Epithelial cell of esophagus (primary cell): Measurements from ENCODE around the gene LTB4R2.

Source experiments
- DNase-seq: peaks from one replicate; pipeline ENCODE4 v3.0.0; 2010; ENCODE audit warnings: low read depth
- H3K4me3 ChIP-seq: 2 replicates; pipeline ENCODE4 v1.5.1; 2011; ENCODE audit warnings: mild to moderate bottlenecking, low read length, control low read depth
- CTCF ChIP-seq: IDR thresholded peaks from 2 replicates; pipeline ENCODE4 v1.5.1; 2011; ENCODE audit warnings: low read depth, mild to moderate bottlenecking, low read length, control low read depth, inconsistent platforms; ENCODE audit not compliant: insufficient read depth; ENCODE audit errors: missing control alignments

LTB4R2 gene

GRCh38 chr14:24300326-24300980 lies 9.5 kb upstream of the LTB4R2 start:
- H3K4me3 ChIP-seq = peak overlapping the region; percentile 79
- no peak for TF ChIP-seq CTCF
- no peak for DNase-seq

- H3K4me3 ChIP-seq = no peak overlapping the region
- no peak for TF ChIP-seq CTCF
- no peak for DNase-seq
Measured at GRCh38 chr14:24304019-24304387, 5.9 kb upstream of the LTB4R2 start.

- TF ChIP-seq CTCF = no peak
- H3K4me3 ChIP-seq = no peak overlapping the region
- DNase-seq = no peak
Measured at GRCh38 chr14:24307156-24307574, 2.8 kb upstream of the LTB4R2 start.

GRCh38 chr14:24307575-24308341 lies 2.2 kb upstream of the LTB4R2 start, which contains the start of gene CIDEB:
Gene CIDEB, minus strand, starts transcription at chr14:24307977. Its CDS starts 119 bp downstream, at chr14:24307858.
- DNase-seq = peak; percentile 59
- TF ChIP-seq CTCF = peak; percentile 98
- H3K4me3 ChIP-seq = no peak within 1 kb of the TSS

GRCh38 chr14:24308342-24309124 lies 1.4 kb upstream of the LTB4R2 start:
- no peak for TF ChIP-seq CTCF
- no peak for DNase-seq
- no peak overlapping the region for H3K4me3 ChIP-seq

- peak overlapping the region; percentile 57 for H3K4me3 ChIP-seq
- TF ChIP-seq CTCF = no peak
- DNase-seq = no peak
Measured at GRCh38 chr14:24310265-24310645, 315 bp downstream of the LTB4R2 start.
